Activated T-cell treated with anti-CD3 and anti-CD28 coated beads for 4 hours (primary cell): ENCODE measurements around the gene THAP7.
A peak's percentile ranks its signal among the peaks of the same experiment; 100 is the strongest.
"Not testable (repeated sequence)": the region's sequence is repeated elsewhere in the genome, so short reads cannot be mapped to it uniquely, and the experiment has no call there.

ENCODE experiments used
- DNase-seq: peaks from one replicate; pipeline ENCODE4 v3.0.0-alpha.2; 2020

Gene THAP7

DNA sequence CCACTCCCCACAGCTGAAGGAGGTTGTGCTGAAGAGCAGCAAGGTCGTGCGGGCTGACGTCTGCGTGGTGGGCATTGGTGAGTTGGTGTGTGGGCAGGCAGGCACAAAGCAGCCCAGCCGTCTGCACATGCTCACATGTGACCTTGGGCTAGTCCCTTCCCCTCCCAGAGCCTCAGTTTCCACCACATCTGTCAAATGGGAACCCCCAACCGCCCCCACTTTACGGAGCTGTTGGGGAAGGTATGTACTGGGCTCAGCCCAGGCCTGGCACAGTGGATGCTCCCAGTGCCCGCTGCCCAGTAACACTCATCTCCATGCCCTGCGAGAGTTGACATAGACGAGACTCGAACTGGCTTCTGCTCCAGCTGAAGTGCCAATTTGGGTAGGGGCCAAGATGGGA is 24.9 kb downstream of the THAP7 start:
- DNase-seq, result no peak

DNA sequence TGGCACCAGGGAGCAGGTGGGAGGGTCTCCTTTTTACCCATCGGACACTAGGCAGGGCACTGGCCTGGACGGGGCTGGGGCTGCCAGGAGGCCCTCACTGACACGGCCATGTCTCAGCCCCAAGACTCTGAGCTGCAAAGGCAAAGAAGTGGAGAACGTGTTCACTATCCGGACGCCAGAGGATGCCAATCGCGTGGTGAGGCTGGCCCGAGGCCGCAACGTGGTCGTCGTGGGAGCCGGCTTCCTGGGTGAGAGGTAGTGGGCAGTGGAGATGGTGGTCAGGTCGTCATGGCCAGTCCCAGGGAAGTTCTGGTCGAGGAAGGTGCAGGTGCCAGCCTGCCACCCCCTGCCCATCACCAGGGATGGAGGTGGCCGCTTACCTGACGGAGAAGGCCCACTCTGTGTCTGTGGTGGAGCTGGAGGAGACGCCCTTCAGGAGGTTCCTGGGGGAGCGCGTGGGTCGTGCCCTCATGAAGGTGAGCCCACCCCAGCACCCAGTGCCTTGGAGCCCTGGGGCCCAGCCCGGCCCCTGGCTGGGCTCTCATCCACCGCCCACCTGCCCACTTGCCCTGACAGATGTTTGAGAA is 25.5 kb downstream of the THAP7 start:
- no peak for DNase-seq

DNA sequence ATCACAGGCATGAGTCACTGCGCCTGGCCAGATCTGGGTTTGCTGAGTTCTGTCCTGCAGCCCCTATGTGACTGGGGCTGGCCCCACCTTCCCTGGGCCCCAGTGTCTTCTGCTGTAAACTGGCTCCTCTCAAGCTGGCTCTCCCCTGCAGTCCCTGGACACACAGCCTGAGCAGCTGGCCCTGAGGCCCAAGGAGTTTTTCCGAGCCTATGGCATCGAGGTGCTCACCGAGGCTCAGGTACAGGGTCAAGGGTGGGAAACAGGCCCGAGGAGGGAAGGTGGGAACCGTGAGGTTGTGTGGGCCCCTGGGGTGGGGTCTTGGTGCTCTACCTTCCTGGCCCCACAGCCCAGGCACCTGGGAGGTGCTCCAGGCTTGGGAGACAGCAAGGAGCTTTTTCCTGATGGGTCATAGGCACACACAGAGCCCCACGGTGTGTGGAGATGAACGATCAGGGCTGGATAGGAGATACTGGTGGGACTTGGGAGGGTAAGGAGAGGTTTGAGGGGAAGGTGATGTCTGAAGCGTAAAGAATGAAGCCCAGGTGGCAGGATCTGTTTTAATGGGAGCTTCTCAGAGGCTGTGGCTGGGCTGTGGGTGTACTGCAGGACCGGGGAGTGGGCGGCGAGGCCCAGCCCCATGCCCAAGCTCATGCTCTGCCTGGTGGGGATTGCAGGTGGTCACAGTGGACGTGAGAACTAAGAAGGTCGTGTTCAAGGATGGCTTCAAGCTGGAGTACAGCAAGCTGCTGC is 26.2 kb downstream of the THAP7 start:
- DNase-seq, result no peak

DNA sequence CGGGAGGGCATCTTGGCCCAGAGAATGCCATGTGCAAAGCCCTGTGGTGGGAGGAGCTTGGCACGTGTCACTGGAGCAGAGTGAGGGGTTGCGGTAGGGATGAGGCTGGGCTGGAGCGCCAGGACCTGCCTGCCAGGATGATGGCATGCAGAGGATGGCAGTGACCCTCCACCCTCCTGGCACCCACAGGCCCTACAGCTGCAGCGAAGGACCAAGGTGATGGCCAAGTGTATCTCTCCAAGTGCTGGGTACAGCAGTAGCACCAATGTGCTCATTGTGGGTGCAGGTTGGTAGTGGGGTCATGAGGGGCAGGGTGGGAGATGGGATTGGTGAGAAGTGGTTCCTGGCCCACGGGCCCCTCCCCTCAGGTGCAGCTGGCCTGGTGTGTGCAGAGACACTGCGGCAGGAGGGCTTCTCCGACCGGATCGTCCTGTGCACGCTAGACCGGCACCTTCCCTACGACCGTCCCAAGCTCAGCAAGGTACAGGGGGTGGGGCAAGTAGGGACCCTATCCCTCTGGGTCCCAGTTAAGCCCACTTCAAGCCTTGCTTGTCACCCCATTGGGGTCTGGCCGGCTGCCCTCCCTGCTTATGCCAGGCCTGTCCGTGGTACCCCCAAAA is 27.5 kb downstream of the THAP7 start:
- no peak for DNase-seq

DNA sequence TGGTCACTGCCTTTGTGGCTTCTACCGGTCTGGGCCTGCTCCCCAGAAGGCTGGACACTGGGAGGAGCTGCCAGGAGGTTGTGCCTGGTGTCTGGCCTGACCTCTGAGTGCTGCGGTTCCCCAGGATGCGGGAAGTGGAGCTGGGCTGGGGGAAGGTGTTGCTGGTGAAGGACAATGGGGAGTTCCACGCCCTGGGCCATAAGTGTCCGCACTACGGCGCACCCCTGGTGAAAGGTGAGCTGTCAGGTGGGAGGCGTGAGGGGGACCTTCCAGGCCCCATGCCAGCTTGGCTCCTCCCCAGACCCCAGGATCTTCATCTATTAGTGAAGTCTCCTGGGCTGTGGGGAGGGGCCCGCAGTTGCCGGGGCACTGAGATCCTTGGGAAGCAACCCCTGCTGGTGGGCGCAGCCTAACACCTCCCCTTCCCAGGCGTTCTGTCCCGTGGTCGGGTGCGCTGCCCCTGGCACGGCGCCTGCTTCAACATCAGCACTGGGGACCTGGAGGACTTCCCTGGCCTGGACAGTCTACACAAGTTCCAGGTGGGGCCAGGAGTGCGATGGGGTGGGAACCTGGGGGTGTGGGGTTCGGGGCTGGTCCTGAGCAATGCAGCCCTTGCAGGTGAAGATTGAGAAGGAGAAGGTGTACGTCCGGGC is 28.2 kb downstream of the THAP7 start:
- DNase-seq, result no peak

DNA sequence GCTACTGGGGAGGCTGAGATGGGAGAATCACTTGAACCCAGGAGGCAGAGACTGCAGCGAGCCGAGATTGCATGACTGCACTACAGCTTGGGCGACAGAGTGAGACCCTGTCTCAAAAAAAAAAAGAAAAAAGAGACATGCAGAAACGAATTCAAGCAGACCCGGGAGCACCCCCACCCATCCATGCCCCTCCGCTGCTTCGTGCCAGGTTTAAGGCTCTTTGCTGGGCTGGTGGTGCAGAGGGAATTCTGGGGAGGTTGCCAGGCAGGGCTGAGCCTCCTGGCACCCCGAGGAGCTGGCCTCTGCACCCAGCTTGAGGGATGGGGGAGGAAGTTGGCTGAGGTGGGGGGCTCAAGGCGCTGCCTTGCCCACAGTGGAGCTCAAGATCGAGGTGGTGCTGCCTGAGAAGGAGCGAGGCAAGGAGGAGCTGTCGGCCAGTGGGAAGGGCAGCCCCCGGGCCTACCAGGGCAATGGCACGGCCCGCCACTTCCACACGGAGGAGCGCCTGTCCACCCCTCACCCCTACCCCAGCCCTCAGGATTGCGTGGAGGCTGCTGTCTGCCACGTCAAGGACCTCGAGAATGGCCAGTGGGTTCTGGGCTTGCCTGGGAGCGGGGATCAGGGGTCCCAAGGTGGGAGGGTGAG is 28.9 kb downstream of the THAP7 start:
- no peak for DNase-seq

DNA sequence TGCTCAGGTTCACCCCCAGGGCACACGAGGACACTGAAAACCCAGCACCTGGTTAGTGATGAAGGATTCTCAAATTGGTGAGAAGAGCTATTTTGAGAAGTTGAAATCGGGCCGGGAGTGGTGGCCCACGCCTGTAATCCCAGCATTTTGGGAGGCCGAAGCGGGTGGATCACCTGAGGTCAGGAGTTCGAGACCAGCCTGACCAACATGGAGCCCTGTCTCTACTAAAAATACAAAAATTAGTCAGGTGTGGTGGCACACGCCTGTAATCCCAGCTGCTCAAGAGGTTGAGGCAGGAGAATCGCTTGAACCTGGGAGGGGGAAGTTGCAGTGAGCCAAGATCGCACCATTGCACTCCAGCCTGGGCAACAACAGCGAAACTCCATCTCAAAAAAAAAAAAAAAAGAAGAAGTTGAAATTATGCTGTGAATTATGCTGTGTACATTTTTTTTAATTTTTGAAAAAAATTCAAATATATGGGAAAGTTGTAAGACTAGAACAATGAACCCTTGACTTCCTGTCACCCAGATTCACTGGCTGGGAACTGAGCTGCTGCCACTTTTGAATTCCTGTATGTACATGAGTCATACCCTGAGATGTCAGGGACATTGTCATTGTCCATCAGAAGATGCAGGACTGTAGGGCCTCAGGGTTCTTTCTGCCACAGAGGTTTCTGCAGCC is 29.8 kb downstream of the THAP7 start:
- DNase-seq, result not testable (repeated sequence)

DNA sequence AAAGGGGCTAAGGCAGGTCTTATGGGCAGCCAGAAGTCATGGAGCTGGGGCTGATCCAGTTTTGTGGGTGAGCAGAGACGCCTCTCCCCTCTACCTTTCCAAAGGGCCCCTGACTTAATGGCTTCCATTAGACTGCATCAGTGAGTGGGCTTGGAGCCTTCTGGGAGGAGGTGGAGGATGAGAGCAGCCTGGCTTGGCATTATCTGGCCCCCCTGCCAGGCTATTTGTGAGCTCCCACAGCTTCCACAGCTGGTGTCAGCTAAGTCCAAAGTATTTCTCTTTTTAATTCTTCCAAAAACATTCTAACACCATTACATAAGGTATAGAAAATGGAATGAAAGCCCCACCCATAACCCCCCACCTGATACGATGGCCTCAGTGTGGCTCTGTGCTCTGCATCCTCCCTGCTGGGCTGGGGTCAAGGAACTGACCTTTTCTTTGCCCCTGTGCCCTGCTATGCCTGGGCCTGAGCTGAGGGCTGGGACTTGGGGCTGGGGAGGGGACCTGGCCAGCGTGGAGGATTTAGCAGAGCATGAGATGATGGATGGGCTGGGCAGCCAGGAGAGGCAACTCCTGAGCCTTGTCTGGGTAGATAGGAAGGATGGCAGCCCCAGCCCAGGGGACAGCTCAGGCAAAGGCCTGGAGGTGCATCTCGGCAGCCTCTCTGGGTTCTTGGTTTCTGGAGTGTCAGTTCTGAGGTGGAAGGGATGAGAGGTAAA is 30.8 kb downstream of the THAP7 start:
- no peak for DNase-seq

DNA sequence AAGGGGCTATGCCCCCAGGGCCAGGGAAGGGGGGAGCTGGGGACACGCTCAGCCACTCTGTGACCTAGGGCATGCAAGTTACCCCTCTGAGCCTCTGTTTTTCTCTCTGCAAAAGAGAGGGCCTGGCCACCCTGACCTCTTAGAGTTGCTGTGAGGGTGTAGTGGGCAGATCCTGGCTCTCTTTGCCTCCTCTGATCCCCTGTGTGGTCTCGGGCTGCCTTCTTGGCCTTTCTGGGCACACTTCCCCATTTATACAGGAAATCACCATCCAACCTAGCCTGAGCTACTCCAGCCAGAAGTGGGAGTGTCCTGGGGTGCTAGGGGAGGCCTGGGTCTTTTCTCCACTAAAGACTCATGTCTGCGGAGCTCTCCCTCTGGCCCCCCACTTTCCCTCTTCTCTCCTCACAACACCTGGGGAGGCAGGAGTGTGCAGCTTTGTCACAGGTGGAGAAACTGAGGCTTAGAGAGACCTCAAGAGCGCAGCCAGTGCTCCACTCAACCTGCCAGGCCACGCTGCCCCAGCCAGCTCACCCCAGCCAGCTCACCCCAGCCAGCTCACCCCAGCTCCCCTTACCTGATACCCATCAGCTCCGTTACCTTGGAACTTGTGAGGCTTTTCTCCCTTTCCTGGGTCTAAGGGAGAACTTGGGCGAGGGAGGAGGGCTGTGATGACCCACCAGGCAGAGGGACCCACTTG is 33.5 kb downstream of the THAP7 start:
- no peak for DNase-seq

DNA sequence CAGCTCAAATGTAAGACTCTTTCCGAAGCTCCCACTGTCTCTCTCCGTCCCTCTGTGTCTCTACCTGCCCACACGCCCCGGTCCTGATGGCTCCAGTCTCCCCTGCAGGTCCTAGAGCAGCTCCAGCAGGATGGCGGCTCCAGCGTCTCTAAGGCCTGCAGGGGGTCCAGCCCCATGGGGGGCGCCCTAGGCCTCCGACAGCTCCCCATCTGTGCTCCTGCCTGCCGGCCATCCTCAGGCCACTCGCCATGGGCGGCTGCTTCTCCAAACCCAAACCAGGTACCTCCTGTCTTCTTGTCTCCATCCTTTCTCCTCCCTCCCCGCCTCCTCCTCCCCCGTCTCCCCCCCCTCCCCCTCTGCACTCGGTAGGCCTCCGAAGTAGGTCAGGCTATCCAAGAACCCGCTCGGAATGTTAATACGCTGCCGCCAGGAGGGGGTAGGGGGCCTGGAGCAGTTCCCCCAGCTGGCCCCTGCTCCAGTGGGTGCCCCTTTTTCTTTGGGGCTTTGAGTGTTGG is 34.2 kb downstream of the THAP7 start:
- DNase-seq, result no peak

DNA sequence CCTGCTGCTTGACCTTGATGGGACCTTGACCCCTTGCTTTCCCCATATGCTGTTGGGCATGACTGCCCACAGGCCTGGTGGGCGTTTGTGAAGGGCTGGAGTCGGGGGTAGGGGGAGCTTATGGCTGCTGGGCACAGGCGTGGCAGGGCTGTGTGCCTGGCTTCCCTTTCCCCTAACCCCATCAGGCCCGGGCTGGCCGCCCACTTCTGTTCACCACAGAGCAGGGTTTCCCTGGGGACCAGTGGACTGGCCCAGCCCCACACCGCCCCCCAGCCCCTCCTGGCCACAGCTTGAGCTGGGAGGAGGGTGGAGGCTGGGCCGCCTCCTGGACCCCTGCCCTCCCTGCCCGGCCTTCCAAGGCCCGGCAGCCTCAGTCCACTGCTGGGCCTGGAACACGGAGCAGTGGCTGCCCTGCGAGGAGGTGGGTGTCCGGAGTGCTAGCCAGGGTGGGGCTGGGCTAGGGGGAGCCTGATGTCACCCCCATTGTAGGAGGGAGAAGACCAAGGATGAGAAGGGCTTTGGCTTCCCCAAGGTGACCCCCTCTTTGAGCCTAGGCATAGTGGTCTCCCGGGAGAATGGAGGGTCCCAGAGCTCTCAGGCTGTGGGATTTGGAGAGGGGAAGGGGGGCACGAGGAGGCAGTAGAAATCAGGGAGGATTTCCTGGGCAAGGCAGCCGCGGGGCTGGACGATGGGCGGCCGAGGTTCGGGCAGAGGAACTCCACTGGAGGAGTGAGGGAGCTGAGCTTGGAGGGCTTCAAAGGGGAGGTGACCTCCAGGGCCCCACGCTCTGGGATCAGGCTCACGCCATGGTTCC is 34.8 kb downstream of the THAP7 start, which contains the start of gene AIFM3:
Gene AIFM3 (plus strand): TSS at position 373 of the 814 bp plus-strand sequence. CDS start 690 bp downstream, outside the sequence.
- no peak for DNase-seq

DNA sequence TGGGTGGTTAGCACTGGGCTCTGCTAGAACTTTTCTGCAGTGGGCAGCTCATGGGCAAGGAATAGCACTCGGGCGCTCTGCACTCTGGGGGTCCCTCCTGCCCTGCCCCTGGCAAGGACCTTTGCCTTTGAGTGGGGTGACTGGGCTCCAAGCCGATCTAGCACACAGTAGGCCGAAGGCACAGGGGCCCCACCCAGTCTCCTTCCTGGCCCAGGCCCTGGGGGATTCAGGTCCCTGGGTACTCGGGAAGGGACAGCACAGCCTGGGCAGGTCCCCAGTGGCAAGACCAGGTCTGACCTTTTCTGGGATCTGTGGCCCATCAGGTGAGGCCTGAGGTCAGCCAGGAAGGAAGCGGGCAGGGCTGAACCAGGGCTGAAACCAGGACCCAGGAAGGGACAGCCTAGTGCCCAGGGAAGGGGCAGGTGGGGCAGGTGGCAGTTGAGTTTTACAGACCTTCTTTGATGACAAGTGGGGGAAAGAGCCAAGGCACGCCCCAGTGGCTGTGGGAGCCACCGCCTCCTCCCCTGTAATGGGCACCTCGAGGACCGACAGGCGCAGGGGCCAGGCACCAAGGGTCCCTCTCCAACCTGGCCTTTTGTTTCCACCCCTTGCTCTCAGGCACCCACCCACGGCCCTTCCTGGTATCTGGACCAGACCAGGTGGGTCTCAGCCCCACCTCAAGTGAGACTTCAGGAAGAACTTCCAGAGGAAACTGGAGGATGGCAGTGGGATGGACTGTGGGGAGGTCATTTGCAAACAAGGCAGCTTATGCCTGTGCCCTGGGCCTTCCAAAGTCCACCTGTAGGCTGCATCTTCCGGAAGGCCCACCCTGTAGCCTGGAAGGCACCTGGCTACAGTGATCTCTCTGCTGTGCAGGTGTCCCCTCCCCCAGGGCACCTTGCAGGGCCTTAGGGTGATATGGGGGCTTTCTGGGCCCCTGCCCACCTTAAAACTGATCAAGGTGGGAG is 35.7 kb downstream of the THAP7 start:
- no peak for DNase-seq

DNA sequence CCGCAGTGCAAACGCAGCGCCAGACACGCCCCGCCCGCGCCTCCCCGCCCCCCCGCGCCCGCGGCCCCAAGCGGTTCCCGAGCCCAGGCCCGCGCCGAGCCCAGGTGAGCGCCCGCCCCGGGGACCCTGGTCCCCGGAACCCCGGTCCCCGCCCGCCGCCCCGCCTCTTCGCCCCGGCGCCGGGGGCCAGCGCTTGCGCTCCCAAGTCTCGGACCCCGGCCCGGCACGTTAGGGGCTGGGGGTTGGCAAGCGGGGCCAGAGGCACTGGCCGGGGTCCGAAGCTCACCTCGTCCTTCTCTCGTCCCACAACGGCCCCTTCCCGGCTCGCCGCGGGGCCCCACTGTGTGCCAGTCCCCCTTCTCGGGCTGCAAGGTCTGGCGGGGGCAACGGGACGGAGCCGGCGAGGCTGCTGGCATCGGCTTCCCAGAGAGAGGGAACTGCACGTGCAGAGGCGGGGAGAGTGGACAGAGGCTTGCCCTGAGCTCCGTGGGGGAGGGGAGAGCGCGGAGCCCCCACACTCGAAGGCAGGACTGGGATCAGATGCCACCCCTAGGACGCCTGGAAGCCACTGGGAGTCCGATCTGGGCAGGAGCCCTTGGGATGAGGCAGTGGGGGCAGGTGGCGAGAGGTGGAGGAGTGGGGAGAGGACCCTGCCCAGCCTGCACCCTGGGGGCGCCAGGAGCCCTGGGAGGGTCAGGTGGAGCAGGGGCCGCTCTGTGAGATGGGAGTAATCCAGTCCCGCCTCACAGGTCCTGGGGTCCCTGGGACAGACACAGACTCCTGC is 36.6 kb downstream of the THAP7 start:
- no peak for DNase-seq

DNA sequence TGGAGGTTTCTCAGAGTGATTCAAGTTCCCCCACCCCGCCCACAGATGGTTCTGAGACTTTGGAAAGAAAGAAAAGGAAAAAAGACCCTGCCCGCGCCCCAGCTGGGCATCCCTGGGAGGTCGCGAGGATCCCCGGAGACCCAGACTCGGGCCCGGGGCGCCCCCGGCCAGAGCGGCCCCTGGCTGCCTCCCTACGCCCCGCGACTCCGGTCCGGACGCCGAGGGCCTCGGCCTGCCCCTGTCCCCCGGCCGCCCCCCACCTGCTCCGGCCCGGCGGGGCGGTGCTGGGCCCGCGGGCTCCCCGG is 37.2 kb downstream of the THAP7 start:
- peak; percentile 12 for DNase-seq

DNA sequence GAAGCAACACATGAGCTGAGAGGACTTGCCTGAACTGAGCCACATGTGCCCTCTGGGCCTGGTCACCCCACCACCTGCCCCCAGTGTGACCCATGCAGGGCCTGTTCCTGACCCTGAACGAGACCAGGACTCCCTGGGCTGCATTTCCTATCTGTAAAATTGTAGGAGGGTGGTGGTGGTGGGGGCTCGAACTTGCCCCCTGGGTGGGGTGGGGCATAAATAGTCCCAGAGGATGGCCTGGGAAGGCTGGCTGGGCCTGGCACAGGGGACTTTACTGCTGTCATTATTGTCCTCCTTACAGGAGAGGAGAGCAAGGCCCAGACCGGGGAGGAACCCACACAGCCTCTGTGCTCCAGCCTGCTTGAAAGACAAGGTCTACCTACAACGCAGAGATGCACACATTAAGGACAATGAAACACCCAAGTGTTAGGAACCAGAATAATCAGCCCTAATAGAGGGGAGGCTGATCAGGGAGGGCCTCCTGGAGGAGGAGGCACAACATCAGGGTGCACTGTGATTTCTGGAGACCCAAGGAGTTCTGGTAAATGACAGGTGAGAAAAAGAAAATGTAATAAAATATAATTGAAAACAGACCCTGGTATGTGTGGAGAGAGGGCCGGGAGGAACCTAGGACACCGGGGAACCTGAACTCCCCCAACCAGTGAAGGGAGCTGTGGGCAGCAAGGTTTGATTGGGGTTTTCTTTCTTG is 37.7 kb downstream of the THAP7 start:
- DNase-seq, result no peak

DNA sequence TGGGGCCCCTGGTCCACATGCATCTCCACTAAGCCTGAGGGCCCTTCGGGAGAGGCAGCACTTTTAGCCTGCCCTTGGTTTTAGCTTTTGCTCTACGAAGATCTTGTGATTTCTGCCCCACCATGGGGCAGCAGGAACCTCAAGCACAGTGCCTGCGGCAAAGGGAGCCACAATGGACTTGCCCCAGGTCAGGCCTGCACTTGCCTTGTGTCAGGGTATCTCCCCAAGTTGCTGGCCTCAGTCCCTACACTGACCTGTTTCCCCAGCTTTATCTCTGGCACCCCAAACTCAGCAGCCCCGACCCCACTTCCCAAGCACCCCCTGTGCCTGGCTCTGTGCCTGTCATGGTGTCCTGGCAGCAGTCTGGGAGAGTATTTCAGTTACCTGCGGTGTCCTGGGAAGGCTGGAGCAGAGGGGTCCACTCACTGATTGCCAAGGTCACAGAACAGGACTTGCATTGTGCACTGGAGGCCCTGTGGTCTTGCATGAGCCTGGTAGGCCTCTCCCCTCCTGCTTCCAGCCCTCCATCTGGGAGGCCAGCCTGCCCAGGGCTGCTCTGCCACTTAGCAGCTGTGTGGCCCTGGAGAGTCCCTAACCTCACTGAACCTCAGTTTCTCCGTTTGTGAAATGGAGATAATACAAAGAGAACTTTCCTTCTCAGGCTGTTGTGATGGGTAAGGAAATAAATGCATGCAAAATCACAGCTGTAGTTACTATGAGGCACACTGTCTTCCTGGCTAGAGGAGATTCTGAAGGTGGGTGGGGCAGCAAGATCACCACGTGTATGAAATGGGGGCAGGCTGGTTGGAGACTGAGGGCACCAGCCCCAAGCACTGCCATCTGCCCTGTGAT is 38.5 kb downstream of the THAP7 start:
- no peak for DNase-seq
